A549 (cell line): ENCODE measurements around the gene XRCC6.

ENCODE experiments used
- BHLHE40 ChIP-seq: IDR thresholded peaks from 2 replicates; pipeline ENCODE4 v1.6.1; 2012; ENCODE audit warnings: low read depth, low read length, inconsistent platforms
- CEBPB ChIP-seq, 2 experiments: fragments of >200 bp in 1 of 2; sonication (Bioruptor Twin) in 1 of 2; formaldehyde crosslinking in 1 of 2; IDR thresholded peaks; 2 replicates each; pipeline ENCODE4 v1.6.1; 2012 to 2016
- CHD2 ChIP-seq: fragments of 150-350 bp; IDR thresholded peaks from 2 replicates; pipeline ENCODE4 v1.6.1; 2014; ENCODE audit warnings: low read length; ENCODE audit not compliant: partially characterized antibody
- JUNB ChIP-seq: fragments of >200 bp; sonication (Bioruptor Twin); formaldehyde crosslinking; IDR thresholded peaks from 2 replicates; pipeline ENCODE4 v1.6.1; 2016
- MAZ ChIP-seq: fragments of 150-350 bp; IDR thresholded peaks from 2 replicates; pipeline ENCODE4 v1.6.1; 2014; ENCODE audit warnings: antibody characterized with exemption, low read depth, low read length, borderline replicate concordance
- NR3C1 ChIP-seq: fragments of >200 bp; sonication (Bioruptor Twin); formaldehyde crosslinking; IDR thresholded peaks from 3 replicates; pipeline ENCODE4 v1.6.1; 2017
- POLR2A ChIP-seq: IDR thresholded peaks from 2 replicates; pipeline ENCODE4 v1.6.1; 2012; ENCODE audit warnings: mild to moderate bottlenecking, low read length
- RAD21 ChIP-seq, 2 experiments: fragments of >200 bp in 1 of 2; sonication (Bioruptor Twin) in 1 of 2; formaldehyde crosslinking in 1 of 2; IDR thresholded peaks in 1 of 2; conservative IDR thresholded peaks in 1 of 2; 2 replicates in 1 of 2; 3 replicates in 1 of 2; pipeline ENCODE4 v1.6.1; 2012 to 2018; ENCODE audit warnings: inconsistent platforms in 1 of 2
- REST ChIP-seq: fragments of 200-600 bp; sonication (generic); IDR thresholded peaks from 2 replicates; pipeline ENCODE4 v1.6.1; 2016; ENCODE audit warnings: antibody characterized with exemption, mild to moderate bottlenecking, moderate library complexity
- SREBF2 ChIP-seq: fragments of 450-650 bp; IDR thresholded peaks from 2 replicates; pipeline ENCODE4 v1.6.1; 2014; ENCODE audit warnings: mild to moderate bottlenecking, moderate library complexity
- TF ChIP-seq, protein P1 (sequence below): fragments of >200 bp; sonication (Bioruptor Twin); formaldehyde crosslinking; IDR thresholded peaks from 3 replicates; pipeline ENCODE4 v1.5.1; 2016
- TF ChIP-seq, protein P2 (sequence below): IDR thresholded peaks from 2 replicates; pipeline ENCODE4 v1.6.1; 2012; ENCODE audit warnings: low read depth, borderline replicate concordance

GRCh38 chr22:41608386-41608785 is 12.7 kb upstream of the XRCC6 start:
- TF ChIP-seq, protein P1, sequence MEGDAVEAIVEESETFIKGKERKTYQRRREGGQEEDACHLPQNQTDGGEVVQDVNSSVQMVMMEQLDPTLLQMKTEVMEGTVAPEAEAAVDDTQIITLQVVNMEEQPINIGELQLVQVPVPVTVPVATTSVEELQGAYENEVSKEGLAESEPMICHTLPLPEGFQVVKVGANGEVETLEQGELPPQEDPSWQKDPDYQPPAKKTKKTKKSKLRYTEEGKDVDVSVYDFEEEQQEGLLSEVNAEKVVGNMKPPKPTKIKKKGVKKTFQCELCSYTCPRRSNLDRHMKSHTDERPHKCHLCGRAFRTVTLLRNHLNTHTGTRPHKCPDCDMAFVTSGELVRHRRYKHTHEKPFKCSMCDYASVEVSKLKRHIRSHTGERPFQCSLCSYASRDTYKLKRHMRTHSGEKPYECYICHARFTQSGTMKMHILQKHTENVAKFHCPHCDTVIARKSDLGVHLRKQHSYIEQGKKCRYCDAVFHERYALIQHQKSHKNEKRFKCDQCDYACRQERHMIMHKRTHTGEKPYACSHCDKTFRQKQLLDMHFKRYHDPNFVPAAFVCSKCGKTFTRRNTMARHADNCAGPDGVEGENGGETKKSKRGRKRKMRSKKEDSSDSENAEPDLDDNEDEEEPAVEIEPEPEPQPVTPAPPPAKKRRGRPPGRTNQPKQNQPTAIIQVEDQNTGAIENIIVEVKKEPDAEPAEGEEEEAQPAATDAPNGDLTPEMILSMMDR, result no peak
- no peak for TF ChIP-seq MAZ
- no peak for TF ChIP-seq SREBF2
- TF ChIP-seq CEBPB (IDR thresholded peaks at IDR 0.05), result no peak
- no peak for TF ChIP-seq RAD21 (conservative IDR thresholded peaks at IDR 0.05 in 1 of 2, IDR thresholded peaks at IDR 0.05 in 1 of 2)
- TF ChIP-seq NR3C1, result no peak
- TF ChIP-seq REST, result no peak
- TF ChIP-seq POLR2A, result no peak
- TF ChIP-seq BHLHE40, result no peak
- no peak for TF ChIP-seq JUNB
- TF ChIP-seq, protein P2, sequence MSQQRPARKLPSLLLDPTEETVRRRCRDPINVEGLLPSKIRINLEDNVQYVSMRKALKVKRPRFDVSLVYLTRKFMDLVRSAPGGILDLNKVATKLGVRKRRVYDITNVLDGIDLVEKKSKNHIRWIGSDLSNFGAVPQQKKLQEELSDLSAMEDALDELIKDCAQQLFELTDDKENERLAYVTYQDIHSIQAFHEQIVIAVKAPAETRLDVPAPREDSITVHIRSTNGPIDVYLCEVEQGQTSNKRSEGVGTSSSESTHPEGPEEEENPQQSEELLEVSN, result no peak
- TF ChIP-seq CHD2, result no peak
